Effector CD4-positive, alpha-beta T cell (primary cell): ENCODE data around the gene SENP1.

Experiments used
- DNase-seq: peaks from one replicate; pipeline ENCODE4 v3.0.0-alpha.2; 2020

The SENP1 gene

DNA sequence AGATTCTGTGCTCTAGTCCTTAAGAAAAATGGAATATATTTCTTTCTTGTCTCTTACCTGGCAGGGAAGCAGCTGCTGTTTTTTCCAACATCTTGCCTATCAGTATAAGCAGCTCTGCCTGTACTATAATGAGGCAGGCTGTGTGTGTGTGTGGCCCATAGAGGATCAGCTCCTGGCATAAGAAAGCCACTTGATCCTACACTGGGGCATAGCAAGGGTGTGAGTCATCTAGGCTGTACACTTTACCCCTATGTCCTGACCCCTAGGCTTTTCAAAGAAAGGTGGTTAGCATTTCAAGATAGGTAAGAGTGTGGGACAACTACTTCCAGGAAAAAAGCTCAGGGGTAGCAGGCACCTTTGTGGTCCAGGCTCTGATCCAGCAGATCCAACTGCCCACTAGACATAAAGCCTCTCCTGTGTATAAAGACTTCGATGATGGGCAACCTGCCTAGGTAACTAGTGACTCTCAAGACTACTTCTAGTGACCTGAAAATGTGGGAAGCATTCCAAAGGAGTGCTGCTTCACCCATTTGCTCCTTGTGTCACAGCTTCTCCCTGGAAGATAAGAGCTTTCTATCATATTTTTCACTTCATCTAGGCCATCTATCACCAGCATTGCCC, 4.9 kb upstream of the SENP1 start:
- no peak for DNase-seq

GRCh38 chr12:48109424-48109823, 3.5 kb upstream of the SENP1 start:
- no peak for DNase-seq

DNA sequence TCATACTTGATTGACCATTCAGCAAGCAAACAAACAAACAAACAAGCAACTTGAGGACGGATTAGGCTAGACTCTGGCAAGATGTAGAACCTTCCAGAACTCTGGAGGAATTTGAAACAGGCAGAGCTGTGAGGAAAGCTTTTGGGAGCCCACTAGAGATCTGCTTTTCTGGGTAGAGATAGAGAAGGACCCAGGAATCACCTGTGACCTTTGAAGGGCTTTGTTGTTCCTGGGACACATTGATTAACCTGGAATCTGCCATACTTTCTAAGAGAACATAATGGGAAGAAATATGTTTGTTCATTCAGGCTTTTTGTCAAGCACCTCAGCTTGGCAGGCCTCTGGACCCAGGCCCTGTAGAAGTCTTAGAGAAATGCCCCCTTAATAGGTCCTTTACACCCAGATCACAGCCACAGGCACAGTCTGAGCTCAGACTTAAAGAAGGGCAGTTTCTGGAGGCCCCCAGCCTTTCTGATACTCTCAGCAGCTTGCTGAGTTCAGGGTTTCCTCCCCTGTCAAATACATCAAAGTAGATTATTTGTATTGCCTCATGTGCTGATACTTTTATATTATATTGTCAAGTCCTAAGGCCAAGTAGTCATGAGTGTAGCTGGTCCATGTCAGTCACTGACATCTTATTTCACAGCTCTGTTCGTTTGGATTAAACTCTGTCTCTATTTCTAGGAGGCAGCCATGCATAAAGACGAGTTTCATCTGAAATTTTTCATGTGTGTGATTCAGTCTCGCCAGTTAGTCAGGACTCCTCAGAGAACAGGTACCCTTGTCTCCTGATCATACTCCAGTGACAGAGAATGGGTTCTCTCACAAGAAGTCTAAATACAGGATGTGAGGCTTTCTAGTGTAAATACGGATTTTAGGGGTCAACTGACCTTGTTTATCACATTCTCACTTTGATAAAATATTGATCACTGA, 1.1 kb upstream of the SENP1 start:
- DNase-seq: no peak

DNA sequence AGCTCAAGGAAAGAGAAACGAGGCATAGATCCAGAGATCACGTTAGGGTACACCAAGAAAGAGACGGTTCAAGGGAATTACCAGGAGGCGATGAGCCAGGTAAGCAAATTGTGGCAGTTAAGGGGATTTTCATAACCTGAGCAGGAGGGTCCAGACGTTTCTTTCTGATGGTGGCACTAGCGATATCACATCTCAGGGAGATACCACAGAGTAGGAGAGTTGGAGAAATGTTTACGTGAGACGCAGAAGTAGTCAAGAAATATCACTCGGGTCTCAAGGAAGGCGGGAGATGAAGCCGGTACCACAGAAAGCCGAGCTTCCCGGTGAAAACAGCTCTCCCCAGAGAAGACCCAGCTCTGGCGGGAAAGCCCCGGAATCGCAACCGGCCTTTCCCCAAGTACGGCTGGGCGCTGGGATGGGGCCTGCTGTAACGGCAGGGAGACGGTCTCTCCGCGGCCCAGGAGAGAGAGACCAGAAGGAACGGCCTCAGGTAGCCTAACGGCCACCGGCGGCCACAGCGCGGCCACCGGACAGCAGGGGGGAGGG, 485 bp downstream of the SENP1 start:
- DNase-seq: peak; percentile 50

GRCh38 chr12:48104531-48104930, 1.3 kb downstream of the SENP1 start:
- DNase-seq: no peak

- DNase-seq: no peak
These were observed 13.3 kb downstream of the SENP1 start for GRCh38 chr12:48092611-48093010.

- no peak for DNase-seq
These were observed 19.6 kb downstream of the SENP1 start for GRCh38 chr12:48086327-48086726.

- DNase-seq: no peak
These were observed 20.9 kb downstream of the SENP1 start for GRCh38 chr12:48084841-48085460.

DNA sequence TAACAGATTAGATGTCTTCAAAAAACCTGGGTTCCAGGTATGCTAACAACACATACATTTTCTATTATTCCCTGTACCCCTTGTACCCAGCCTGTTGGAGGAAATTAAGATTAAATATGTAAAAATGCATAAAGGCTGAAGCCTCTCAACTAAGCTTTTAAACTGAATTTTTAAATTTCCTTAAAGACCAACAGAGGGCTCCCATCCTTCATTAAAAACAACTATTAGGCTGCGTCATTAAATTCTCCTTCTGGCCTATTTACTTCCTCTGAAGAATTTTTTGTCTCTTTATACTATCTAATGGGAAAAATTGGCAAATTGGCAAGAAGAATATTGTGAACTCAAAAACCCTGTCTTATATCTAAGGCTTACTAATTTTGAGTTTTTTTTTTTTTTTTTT, 21.8 kb downstream of the SENP1 start:
- no peak for DNase-seq

DNA sequence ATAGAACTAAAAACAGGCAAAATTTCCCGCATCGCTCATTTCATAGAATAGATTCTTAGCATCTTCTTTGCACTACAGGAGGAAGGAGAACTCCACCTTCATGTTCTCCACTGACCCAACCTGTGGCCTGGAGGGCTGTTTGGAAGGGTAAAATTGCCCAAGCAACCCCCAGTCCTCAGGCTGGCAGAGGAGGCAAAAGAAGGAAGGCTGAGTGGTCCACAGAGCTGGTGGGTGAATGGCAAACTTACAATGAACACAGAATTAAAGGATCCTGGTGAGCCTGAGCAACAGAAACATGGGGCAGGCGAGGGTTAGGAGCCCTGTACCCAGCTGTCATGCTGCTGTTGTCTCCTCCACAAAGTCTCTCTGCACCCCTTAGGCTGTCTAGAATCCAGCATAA, 25.1 kb downstream of the SENP1 start:
- DNase-seq: no peak

GRCh38 chr12:48080285-48080684, 25.6 kb downstream of the SENP1 start:
- no peak for DNase-seq

DNA sequence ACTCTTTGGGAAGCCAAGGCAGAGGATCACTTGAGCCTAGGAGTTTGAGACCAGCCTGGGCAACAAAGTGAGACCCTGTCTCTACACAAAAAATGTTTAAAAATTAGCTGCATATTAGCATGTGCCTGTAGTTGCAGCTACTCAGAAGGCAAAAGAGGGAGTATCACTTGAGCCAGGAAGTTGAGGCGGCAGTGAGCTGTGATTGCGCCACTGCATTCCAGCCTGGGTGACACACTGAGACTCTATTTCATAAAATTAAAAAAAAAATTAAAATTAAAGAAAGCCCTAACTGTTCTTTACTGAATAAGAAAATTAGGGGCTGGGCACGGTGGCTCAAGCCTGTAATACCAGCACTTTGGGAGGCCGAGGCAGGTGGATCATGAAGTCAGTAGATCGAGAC, 27.0 kb downstream of the SENP1 start:
- no peak for DNase-seq

- no peak for DNase-seq
These were observed 28.8 kb downstream of the SENP1 start for GRCh38 chr12:48077111-48077510.

DNA sequence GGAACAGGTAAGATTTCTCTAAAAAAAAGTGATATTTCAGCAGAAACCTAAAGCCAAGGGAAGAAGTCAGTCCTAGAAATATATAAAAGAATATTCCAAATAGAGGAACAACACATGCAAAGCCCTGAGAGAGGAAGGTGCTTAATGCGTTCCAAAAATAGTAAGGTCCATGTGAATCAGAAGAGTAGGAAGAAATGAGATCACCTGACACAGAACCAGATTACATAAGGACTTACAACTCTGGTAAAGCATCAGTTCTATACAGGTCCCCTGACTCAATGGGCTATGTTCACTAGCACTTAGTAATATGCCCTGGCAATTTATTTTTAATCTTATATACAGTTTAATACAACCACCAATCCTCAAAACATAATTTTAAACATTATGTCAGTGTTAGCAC, 30.0 kb downstream of the SENP1 start:
- DNase-seq: no peak

GRCh38 chr12:48074266-48074665, 31.6 kb downstream of the SENP1 start:
- DNase-seq: no peak

DNA sequence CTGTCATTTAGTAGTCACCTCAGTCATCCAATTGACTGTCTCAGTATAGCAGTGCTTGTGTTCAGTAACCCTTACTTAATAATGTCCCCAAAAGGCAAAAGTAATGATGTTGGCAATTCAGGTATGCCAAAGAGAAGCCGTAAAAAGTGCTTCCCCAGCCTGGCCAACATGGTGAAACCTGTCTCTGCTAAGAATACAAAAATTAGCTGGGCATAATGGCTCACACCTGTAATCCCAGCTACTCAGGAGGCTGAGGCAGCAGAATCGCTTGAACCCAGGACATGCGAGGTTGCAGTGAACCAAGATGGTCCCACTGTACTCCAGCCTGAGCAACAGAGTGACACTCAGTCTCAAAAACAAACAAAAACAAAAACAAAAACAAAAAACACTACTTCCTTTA, 33.6 kb downstream of the SENP1 start:
- DNase-seq: no peak

- DNase-seq: no peak
These were observed 34.1 kb downstream of the SENP1 start for GRCh38 chr12:48071808-48072207.

GRCh38 chr12:48070731-48071130, 35.1 kb downstream of the SENP1 start:
- no peak for DNase-seq

DNA sequence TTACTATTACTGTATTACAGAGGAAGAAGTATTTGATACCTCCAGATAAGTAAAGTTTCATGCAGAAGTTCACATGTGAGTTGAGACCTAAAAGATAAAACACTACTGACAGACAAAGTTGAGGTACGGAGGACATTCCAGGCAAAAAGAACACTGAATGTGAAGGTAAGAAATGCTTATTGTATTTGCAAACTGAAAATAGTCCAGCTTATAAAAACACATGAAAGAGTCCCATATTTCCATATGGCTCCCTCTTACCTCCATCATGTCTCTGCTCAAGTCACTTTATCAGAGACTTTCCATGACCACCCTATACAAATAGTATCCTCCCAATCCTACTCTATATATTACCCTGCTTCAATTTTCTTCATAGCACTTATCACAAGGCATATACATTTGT, 35.8 kb downstream of the SENP1 start:
- no peak for DNase-seq

GRCh38 chr12:48069241-48069640, 36.6 kb downstream of the SENP1 start:
- DNase-seq: no peak

GRCh38 chr12:48068457-48068856, 37.4 kb downstream of the SENP1 start:
- no peak for DNase-seq

DNA sequence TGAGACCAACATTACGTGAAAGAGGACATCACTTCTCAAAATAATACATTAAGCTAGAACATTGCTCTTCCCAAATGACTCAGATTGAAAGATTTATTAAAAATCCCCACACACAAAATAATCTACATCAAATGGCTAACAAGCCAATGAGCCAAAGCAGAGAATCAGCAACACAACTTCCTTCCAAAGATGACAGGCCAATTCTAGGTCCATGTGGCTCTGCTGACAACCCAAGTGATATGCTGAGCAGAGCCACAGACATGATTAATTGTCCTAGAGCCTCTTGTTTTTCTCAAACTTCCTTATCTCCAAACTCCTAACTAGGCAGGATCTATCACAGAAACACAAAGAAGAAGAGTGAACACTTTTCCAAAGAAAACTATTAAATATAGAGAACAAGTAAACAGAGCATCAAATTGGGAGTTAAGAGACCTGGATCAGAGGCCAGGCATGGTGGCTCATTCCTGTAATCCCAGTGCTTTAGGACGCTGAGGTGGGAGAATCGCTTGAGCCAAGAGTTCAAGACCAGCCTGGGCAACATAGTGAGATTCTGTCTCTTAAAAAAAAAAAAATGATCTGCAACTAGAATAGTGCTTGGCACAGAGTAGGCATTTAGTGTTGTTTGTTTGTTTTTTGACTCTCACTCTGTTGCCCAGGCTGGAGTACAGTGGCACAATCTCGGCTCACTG, 38.5 kb downstream of the SENP1 start:
- no peak for DNase-seq

- no peak for DNase-seq
These were observed 40.8 kb downstream of the SENP1 start for GRCh38 chr12:48065041-48065440.
